Activated CD4-positive, alpha-beta T cell treated with anti-CD3 and anti-CD28 coated beads, Interleukin-2, amount 10 ng/mL, durations not matched to agents 24 days and 14 days (primary cell): Measurements from ENCODE around the gene TUBA3D. TPM values are rescaled to one million over a fixed set of nuclear protein-coding genes. Genes with fewer than 3 reads are reported as not detected.
A peak's percentile ranks its signal among the peaks of the same experiment; 100 is the strongest.
"Not testable (repeated sequence)": the region's sequence is repeated elsewhere in the genome, so short reads cannot be mapped to it uniquely, and the experiment has no call there.

Experiments used
- DNase-seq: peaks from one replicate; pipeline ENCODE4 v3.0.0; 2022
- H3K27ac Mint-ChIP-seq: one replicate; pipeline ENCODE4 v1.8.0; 2022; ENCODE audit warnings: mild to moderate bottlenecking, mixed read lengths
- H3K27me3 Mint-ChIP-seq: one replicate; pipeline ENCODE4 v1.8.0; 2022; ENCODE audit warnings: mixed read lengths
- H3K36me3 Mint-ChIP-seq: one replicate; pipeline ENCODE4 v1.8.0; 2022; ENCODE audit warnings: low read depth, mild to moderate bottlenecking, mixed read lengths
- H3K4me1 Mint-ChIP-seq: one replicate; pipeline ENCODE4 v1.8.0; 2021; ENCODE audit warnings: mixed read lengths
- H3K4me3 Mint-ChIP-seq: one replicate; pipeline ENCODE4 v1.8.0; 2022; ENCODE audit warnings: mild to moderate bottlenecking, moderate library complexity, mixed read lengths
- H3K9me3 Mint-ChIP-seq: one replicate; pipeline ENCODE4 v1.8.0; 2021; ENCODE audit warnings: mixed read lengths
- intact Hi-C: fragments of 100-400 bp; cut with micrococcal nuclease; formaldehyde crosslinking; loops from one replicate; pipeline ENCODE4 v1.15.1; 2023
- total RNA-seq: library from RNA; stranded (reverse); gene quantifications from 2 replicates; pipeline ENCODE4 v1.2.3, GENCODE V29; 2022

TUBA3D gene
- total RNA-seq: not detected in 2 replicates

GRCh38 chr2:131475831-131476230 is at the start of gene TUBA3D:
TSS of gene TUBA3D (plus strand) at chr2:131476119. CDS start at chr2:131476200, 81 bp downstream.
- Mint-ChIP-seq H3K27me3 (no peaks in the 10 kb centered on the region), H3K4me1 (no peaks in the 10 kb centered on the region), H3K4me3 (no peak within 1 kb of the TSS), H3K9me3 (no peaks in the 10 kb centered on the region), H3K36me3 (peaks cover 12% of the 10 kb centered on the region), H3K27ac (no peak within 1 kb of the TSS)
- DNase-seq: no peak
- intact Hi-C loops: no loop called here

GRCh38 chr2:131426727-131427126 is 49.2 kb upstream of the TUBA3D start:
- peaks cover 7% of the 10 kb centered on the region for H3K4me1 Mint-ChIP-seq
- peaks cover 3% of the 10 kb centered on the region for H3K36me3 Mint-ChIP-seq
- no peak overlapping the region for H3K27ac Mint-ChIP-seq
- H3K9me3 Mint-ChIP-seq: no peaks in the 10 kb centered on the region
- peak overlapping the region; percentile 29 for H3K4me3 Mint-ChIP-seq
- DNase-seq: no peak
- intact Hi-C loops: loop anchor here (5.0 kb wide), 1 partner anchor 256 kb away; no protein-coding TSS in a partner anchor
- peaks cover 74% of the 10 kb centered on the region for H3K27me3 Mint-ChIP-seq

- no peak for DNase-seq
- Mint-ChIP-seq H3K27ac (no peak overlapping the region), H3K9me3 (no peaks in the 10 kb centered on the region), H3K4me3 (no peak overlapping the region), H3K36me3 (peaks cover 1% of the 10 kb centered on the region), H3K27me3 (peaks cover 49% of the 10 kb centered on the region), H3K4me1 (peaks cover 3% of the 10 kb centered on the region)
- intact Hi-C loops: no loop called here
Measured at GRCh38 chr2:131431336-131431735, 44.6 kb upstream of the TUBA3D start.

- H3K36me3 Mint-ChIP-seq, H3K4me1 Mint-ChIP-seq, H3K27me3 Mint-ChIP-seq, H3K4me3 Mint-ChIP-seq, H3K9me3 Mint-ChIP-seq, DNase-seq, intact Hi-C loops: not testable (repeated sequence)
- peak overlapping the region; percentile 45 for H3K27ac Mint-ChIP-seq
Measured at GRCh38 chr2:131440742-131441468, 35.0 kb upstream of the TUBA3D start.

- H3K9me3 Mint-ChIP-seq, intact Hi-C loops, DNase-seq, H3K4me1 Mint-ChIP-seq, H3K27ac Mint-ChIP-seq, H3K36me3 Mint-ChIP-seq: not testable (repeated sequence)
- Mint-ChIP-seq H3K4me3 (peak overlapping the region; percentile 35), H3K27me3 (peaks cover 13% of the 10 kb centered on the region)
Measured at GRCh38 chr2:131444736-131445514, 31.0 kb upstream of the TUBA3D start.

- H3K36me3 Mint-ChIP-seq, H3K4me1 Mint-ChIP-seq, H3K9me3 Mint-ChIP-seq, H3K4me3 Mint-ChIP-seq, intact Hi-C loops, H3K27ac Mint-ChIP-seq, DNase-seq: not testable (repeated sequence)
- peaks cover 15% of the 10 kb centered on the region for H3K27me3 Mint-ChIP-seq
Measured at GRCh38 chr2:131445515-131445797, 30.5 kb upstream of the TUBA3D start.

- Mint-ChIP-seq H3K4me3 (no peak overlapping the region), H3K36me3 (no peaks in the 10 kb centered on the region), H3K4me1 (peaks cover 4% of the 10 kb centered on the region), H3K9me3 (no peaks in the 10 kb centered on the region), H3K27ac (no peak overlapping the region), H3K27me3 (peaks cover 15% of the 10 kb centered on the region)
- DNase-seq: no peak
- intact Hi-C loops: no loop called here
Measured at GRCh38 chr2:131445896-131446295, 30.0 kb upstream of the TUBA3D start.

GRCh38 chr2:131447981-131448380 is 27.9 kb upstream of the TUBA3D start:
- H3K9me3 Mint-ChIP-seq, DNase-seq, H3K27ac Mint-ChIP-seq, intact Hi-C loops, H3K4me3 Mint-ChIP-seq, H3K4me1 Mint-ChIP-seq, H3K36me3 Mint-ChIP-seq: not testable (repeated sequence)
- H3K27me3 Mint-ChIP-seq: peaks cover 13% of the 10 kb centered on the region

GRCh38 chr2:131451265-131451949 is 24.5 kb upstream of the TUBA3D start:
- DNase-seq: peak; percentile 69
- H3K9me3 Mint-ChIP-seq, H3K36me3 Mint-ChIP-seq, H3K27ac Mint-ChIP-seq, H3K4me3 Mint-ChIP-seq, intact Hi-C loops: not testable (repeated sequence)
- Mint-ChIP-seq H3K27me3 (peaks cover 21% of the 10 kb centered on the region), H3K4me1 (peaks cover 11% of the 10 kb centered on the region)

- intact Hi-C loops, H3K9me3 Mint-ChIP-seq, DNase-seq, H3K27ac Mint-ChIP-seq, H3K36me3 Mint-ChIP-seq, H3K4me3 Mint-ChIP-seq: not testable (repeated sequence)
- Mint-ChIP-seq H3K4me1 (peaks cover 11% of the 10 kb centered on the region), H3K27me3 (peaks cover 18% of the 10 kb centered on the region)
Measured at GRCh38 chr2:131454914-131455313, 21.0 kb upstream of the TUBA3D start.

GRCh38 chr2:131467722-131468121 is 8.2 kb upstream of the TUBA3D start:
- H3K27ac Mint-ChIP-seq, DNase-seq, H3K9me3 Mint-ChIP-seq, H3K27me3 Mint-ChIP-seq, H3K4me3 Mint-ChIP-seq, H3K36me3 Mint-ChIP-seq, intact Hi-C loops, H3K4me1 Mint-ChIP-seq: not testable (repeated sequence)

GRCh38 chr2:131470944-131471343 is 5.0 kb upstream of the TUBA3D start:
- H3K4me1 Mint-ChIP-seq, intact Hi-C loops: not testable (repeated sequence)

GRCh38 chr2:131471624-131472023 is 4.3 kb upstream of the TUBA3D start:
- H3K4me1 Mint-ChIP-seq, DNase-seq, H3K27me3 Mint-ChIP-seq, H3K36me3 Mint-ChIP-seq, H3K27ac Mint-ChIP-seq, H3K4me3 Mint-ChIP-seq, H3K9me3 Mint-ChIP-seq, intact Hi-C loops: not testable (repeated sequence)

More at GRCh38 chr2:131470944-131471343, 5.0 kb upstream of the TUBA3D start:
- not testable (repeated sequence) for H3K36me3 Mint-ChIP-seq, H3K27me3 Mint-ChIP-seq, H3K4me3 Mint-ChIP-seq, H3K27ac Mint-ChIP-seq, H3K9me3 Mint-ChIP-seq, DNase-seq

GRCh38 chr2:131473266-131473665 is 2.7 kb upstream of the TUBA3D start:
- H3K36me3 Mint-ChIP-seq: peaks cover 12% of the 10 kb centered on the region
- H3K27ac Mint-ChIP-seq, H3K27me3 Mint-ChIP-seq, H3K9me3 Mint-ChIP-seq, H3K4me1 Mint-ChIP-seq, H3K4me3 Mint-ChIP-seq, intact Hi-C loops, DNase-seq: not testable (repeated sequence)
